Measurements from ENCODE around the gene ZFP36L2. TPM values are rescaled to one million over a fixed set of nuclear protein-coding genes. Genes with fewer than 3 reads are reported as not detected.

Gene ZFP36L2
- total RNA-seq, 1 experiment from 2014 or later: 105 TPM

DNA sequence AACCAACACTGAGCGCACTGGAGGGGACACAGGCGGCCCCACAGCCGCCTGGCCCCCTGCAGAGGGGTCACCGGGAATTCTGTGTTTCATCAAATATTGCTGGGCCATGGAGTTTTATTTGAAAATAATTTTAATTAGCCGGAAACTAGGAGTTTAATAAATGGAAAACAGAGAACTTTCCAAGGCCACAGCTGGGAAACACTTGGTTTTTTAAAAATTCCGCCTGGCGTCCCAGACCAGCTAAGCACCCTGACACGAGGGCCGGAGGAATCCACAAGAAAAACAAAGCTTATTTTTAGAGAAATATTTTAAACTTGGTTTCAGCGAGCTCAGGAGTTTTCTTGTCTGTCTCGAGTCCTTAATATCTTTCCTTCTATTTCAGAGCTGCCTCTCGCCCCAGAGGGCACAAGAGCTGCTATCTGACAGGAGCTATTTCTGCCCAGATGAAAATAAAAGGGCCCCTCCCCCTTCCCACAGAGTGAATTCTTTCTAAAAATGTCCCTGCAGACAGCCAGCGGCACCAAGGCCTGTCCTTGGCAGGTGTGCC lies 8.2 kb downstream of the ZFP36L2 start:
- peak overlapping the region; percentile 50 to 52 for H3K4me3 Mint-ChIP-seq
- no peak overlapping the region for H3K56ac ChIP-seq (ENCODE audit: insufficient read length, low read depth, low read length)

More for the DNA sequence above, 8.2 kb downstream of the ZFP36L2 start:
- Histone ChIP-seq H3K4me1 (ENCODE audit: insufficient read depth, low read length) (peaks cover 15% of the 10 kb centered on the region), H2BK120ac (ENCODE audit: low read depth, low read length, poor library complexity, severe bottlenecking) (no peak overlapping the region), H3K4me2 (ENCODE audit: insufficient read depth, insufficient read length, low read length) (peak overlapping the region; percentile 60), H3K18ac (ENCODE audit: insufficient read length, low read depth, low read length) (no peak overlapping the region), H3K23ac (ENCODE audit: insufficient read length, low read depth, low read length) (no peak overlapping the region), H3K27ac (ENCODE audit: insufficient read length, low read depth, low read length) (peak overlapping the region; percentile 66), H4K91ac (ENCODE audit: insufficient read length, low read depth, low read length) (no peak overlapping the region), H3K4ac (ENCODE audit: low read depth, low read length) (no peak overlapping the region), H4K20me1 (ENCODE audit: control insufficient read depth, insufficient read depth, insufficient read length) (peaks cover 3% of the 10 kb centered on the region), H3T11ph (ENCODE audit: low read length) (no peak overlapping the region), H2BK5ac (ENCODE audit: insufficient read length, low read length) (no peak overlapping the region), H3K27me3 (ENCODE audit: insufficient read depth, low read length) (no peaks in the 10 kb centered on the region), H2BK12ac (ENCODE audit: insufficient read length, low read depth, low read length) (no peak overlapping the region), H3K79me2 (ENCODE audit: insufficient read depth, low read length) (no peaks in the 10 kb centered on the region; the same call in 1 of the 2 replicates), H2BK15ac (ENCODE audit: low read depth, low read length) (no peak overlapping the region), H3K9me3 (ENCODE audit: control insufficient read depth, low read depth, low read length) (no peaks in the 10 kb centered on the region), H2AFZ (ENCODE audit: low read length) (no peak overlapping the region), H3K79me1 (ENCODE audit: insufficient read depth, low read depth, low read length, poor library complexity, severe bottlenecking) (no peaks in the 10 kb centered on the region), H2AK5ac (ENCODE audit: insufficient read length, low read length) (no peak overlapping the region), H3K14ac (ENCODE audit: insufficient read depth, low read length) (no peak overlapping the region), H3K23me2 (ENCODE audit: insufficient read length, low read depth, low read length, poor library complexity, severe bottlenecking) (peaks cover 11% of the 10 kb centered on the region), H3K9ac (ENCODE audit: extremely low read depth, insufficient read length, low read length) (no peak overlapping the region), H4K5ac (ENCODE audit: insufficient read length, low read depth, low read length) (no peak overlapping the region), H2BK20ac (ENCODE audit: low read depth, low read length, poor library complexity, severe bottlenecking) (no peak overlapping the region), H4K8ac (replicated peaks; ENCODE audit: insufficient read length, low read depth, low read length) (no peak overlapping the region)
- peaks cover 0 to 2% of the 10 kb centered on the region in 2 experiments; a peak in 1 of 5 replicates for H3K9me3 Mint-ChIP-seq
- TF ChIP-seq CTCF (conservative IDR thresholded peaks at IDR 0.05): no peak
- H3K36me3 Mint-ChIP-seq (ENCODE audit: insufficient read depth in 1 of 3, low read depth in 3 of 3): peaks cover 4 to 15% (median 9%) of the 10 kb centered on the region in 3 experiments
- peaks cover 64 to 75% of the 10 kb centered on the region in 2 experiments for H3K4me1 Mint-ChIP-seq
- H3K27ac Mint-ChIP-seq: peak overlapping the region; percentile 97 to 99 (median 97); a peak in 6 of 7 replicates
- no peak for DNase-seq
- WGBS (ENCODE audit: extremely low coverage, insufficient read length, low lambda C conversion rate): no CpG with 5 or more reads among the region's 13 CpGs
- no peaks in the 10 kb centered on the region; the same call in 1 of the 2 replicates for H3K27me3 Mint-ChIP-seq (ENCODE audit: low read depth)
